Glutamatergic neuron (in vitro differentiated cells): Measurements from ENCODE around the gene MED9. TPM values are rescaled to one million over a fixed set of nuclear protein-coding genes. Genes with fewer than 3 reads are reported as not detected.

Source experiments
- DNase-seq: peaks from one replicate; pipeline ENCODE4 v3.0.0; 2022
- H3K27ac Mint-ChIP-seq: one replicate; pipeline ENCODE4 v1.8.0; 2020; ENCODE audit warnings: mild to moderate bottlenecking, mixed read lengths, inconsistent platforms; ENCODE audit not compliant: unreplicated experiment
- H3K27me3 Mint-ChIP-seq: one replicate; pipeline ENCODE4 v1.8.0; 2020; ENCODE audit warnings: mild to moderate bottlenecking, moderate library complexity, mixed read lengths, inconsistent platforms; ENCODE audit not compliant: unreplicated experiment
- H3K36me3 Mint-ChIP-seq: one replicate; pipeline ENCODE4 v1.8.0; 2020; ENCODE audit warnings: mild to moderate bottlenecking, mixed read lengths, inconsistent platforms; ENCODE audit not compliant: unreplicated experiment
- H3K4me1 Mint-ChIP-seq: one replicate; pipeline ENCODE4 v1.8.0; 2020; ENCODE audit warnings: mild to moderate bottlenecking, low read depth, mixed read lengths, inconsistent platforms; ENCODE audit not compliant: unreplicated experiment
- H3K4me3 Mint-ChIP-seq: one replicate; pipeline ENCODE4 v1.8.0; 2020; ENCODE audit warnings: mild to moderate bottlenecking, mixed read lengths, inconsistent platforms; ENCODE audit not compliant: unreplicated experiment
- H3K9me3 Mint-ChIP-seq: one replicate; pipeline ENCODE4 v1.8.0; 2020; ENCODE audit warnings: mild to moderate bottlenecking, moderate library complexity, mixed read lengths, inconsistent platforms; ENCODE audit not compliant: unreplicated experiment
- total RNA-seq: library from RNA; stranded (reverse); fragmentation: NEBNext Ultra II Directional; extraction: Animal tissue kit (Norgen Biotek cat#: 25700); gene quantifications from one replicate; pipeline ENCODE4 v1.2.1, GENCODE V29; 2021; ENCODE audit not compliant: unreplicated experiment
- TF ChIP-seq, protein P1 (sequence below): fragments of 200-600 bp; sonication (generic); IDR thresholded peaks from one replicate; pipeline ENCODE4 v1.5.0; 2021; ENCODE audit not compliant: partially characterized antibody, unreplicated experiment

Gene MED9
- total RNA-seq, 1 donor from 2014 or later: 23.2 TPM

DNA sequence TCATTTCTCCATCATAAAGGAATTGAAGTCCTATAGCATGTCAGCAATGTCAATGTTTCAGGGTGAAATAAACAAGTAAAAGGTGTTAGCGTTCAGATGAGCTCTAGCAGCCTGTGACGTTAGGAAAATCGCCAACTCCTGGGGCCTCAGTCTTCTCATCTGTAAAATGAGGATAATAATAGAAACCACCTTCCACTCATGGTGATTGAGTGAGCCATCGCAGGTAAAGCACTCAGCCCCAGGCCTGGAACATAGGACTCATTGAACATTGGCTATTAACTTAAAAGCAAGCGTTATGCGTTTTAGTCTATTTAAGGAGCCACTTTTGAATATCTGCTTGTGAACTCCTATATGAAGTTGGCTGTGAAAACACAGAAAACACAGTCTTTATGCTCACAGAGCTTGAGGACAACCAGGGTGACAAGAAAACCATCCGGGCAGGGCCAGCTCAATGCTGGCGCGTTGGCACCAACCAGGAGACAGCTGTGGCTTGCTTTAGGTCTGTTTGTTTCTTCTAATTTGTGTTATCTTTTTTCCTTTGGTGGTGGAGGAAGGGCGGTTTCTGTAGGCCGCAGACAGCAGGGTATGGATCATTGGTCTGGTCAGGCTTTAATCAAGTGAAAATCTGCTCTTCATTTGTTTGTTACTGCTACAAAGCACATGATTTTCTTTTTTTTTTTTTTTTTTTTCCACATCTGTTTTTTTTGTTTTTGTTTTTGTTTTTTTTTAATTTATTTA, 35.7 kb upstream of the MED9 start:
- peak overlapping the region; percentile 95 for H3K27ac Mint-ChIP-seq
- H3K27me3 Mint-ChIP-seq: peaks cover 8% of the 10 kb centered on the region
- peaks cover 7% of the 10 kb centered on the region for H3K9me3 Mint-ChIP-seq
- H3K4me3 Mint-ChIP-seq: no peak overlapping the region
- H3K36me3 Mint-ChIP-seq: no peaks in the 10 kb centered on the region
- TF ChIP-seq, protein P1, sequence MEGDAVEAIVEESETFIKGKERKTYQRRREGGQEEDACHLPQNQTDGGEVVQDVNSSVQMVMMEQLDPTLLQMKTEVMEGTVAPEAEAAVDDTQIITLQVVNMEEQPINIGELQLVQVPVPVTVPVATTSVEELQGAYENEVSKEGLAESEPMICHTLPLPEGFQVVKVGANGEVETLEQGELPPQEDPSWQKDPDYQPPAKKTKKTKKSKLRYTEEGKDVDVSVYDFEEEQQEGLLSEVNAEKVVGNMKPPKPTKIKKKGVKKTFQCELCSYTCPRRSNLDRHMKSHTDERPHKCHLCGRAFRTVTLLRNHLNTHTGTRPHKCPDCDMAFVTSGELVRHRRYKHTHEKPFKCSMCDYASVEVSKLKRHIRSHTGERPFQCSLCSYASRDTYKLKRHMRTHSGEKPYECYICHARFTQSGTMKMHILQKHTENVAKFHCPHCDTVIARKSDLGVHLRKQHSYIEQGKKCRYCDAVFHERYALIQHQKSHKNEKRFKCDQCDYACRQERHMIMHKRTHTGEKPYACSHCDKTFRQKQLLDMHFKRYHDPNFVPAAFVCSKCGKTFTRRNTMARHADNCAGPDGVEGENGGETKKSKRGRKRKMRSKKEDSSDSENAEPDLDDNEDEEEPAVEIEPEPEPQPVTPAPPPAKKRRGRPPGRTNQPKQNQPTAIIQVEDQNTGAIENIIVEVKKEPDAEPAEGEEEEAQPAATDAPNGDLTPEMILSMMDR: no peak
- DNase-seq: no peak
- H3K4me1 Mint-ChIP-seq: peaks cover 14% of the 10 kb centered on the region

DNA sequence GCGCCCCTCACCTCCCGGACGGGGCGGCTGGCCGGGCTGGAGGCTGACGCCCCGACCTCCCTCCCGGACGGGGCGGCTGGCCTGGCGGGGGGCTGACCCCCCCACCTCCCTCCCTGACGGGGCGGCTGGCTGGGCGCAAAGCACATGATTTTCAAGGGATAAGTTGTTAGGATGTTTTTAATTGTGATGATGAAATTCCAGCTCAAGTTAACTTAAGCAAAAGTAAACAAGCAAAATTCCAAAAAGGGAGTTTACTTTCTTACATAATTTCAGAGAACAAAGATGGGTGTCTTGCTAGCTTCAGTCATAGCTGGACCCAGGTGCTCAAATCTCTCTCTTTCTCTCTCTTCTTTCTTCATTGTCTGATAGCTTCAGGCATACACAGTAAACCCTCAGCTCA, 33.6 kb upstream of the MED9 start:
- peaks cover 22% of the 10 kb centered on the region for H3K4me1 Mint-ChIP-seq
- TF ChIP-seq, protein P1: no peak
- H3K27me3 Mint-ChIP-seq: peaks cover 9% of the 10 kb centered on the region
- H3K36me3 Mint-ChIP-seq: peaks cover 5% of the 10 kb centered on the region
- no peak overlapping the region for H3K4me3 Mint-ChIP-seq
- DNase-seq: no peak
- H3K27ac Mint-ChIP-seq: peak overlapping the region; percentile 77
- peaks cover 9% of the 10 kb centered on the region for H3K9me3 Mint-ChIP-seq

DNA sequence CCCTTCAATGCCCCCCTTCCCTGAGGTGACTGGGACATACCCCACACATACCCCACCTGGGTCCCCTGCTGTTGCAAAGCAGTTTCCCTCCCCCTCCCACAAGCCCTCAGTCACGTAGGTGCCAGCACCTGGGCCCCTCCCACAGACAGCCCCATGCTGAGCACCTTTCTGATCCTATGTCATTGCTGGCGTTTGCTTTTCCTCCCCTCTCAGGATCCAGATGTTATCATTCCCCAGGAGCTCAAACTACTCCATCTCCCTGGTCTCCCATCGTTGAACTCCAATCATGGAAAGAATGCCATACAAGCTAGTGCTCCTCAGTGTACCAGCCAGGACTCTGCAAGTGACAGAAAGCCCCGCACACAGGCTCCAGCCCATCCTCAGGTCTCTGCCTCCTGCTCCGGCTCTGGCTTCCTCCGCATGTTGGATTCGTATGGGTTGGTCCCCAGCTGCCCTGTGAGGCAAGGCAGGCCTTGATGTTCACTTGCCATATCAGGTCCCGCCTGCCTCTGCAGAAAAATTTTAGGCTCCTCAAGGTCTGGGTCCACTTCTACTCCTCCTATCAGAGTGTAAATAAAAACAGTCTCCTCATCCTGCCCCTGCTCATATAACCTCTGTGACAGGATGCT, 31.4 kb upstream of the MED9 start:
- TF ChIP-seq, protein P1: no peak
- Mint-ChIP-seq H3K9me3 (peaks cover 11% of the 10 kb centered on the region), H3K36me3 (peaks cover 5% of the 10 kb centered on the region), H3K27me3 (peaks cover 7% of the 10 kb centered on the region), H3K4me3 (no peak overlapping the region), H3K27ac (no peak overlapping the region), H3K4me1 (peaks cover 21% of the 10 kb centered on the region)
- DNase-seq: no peak

DNA sequence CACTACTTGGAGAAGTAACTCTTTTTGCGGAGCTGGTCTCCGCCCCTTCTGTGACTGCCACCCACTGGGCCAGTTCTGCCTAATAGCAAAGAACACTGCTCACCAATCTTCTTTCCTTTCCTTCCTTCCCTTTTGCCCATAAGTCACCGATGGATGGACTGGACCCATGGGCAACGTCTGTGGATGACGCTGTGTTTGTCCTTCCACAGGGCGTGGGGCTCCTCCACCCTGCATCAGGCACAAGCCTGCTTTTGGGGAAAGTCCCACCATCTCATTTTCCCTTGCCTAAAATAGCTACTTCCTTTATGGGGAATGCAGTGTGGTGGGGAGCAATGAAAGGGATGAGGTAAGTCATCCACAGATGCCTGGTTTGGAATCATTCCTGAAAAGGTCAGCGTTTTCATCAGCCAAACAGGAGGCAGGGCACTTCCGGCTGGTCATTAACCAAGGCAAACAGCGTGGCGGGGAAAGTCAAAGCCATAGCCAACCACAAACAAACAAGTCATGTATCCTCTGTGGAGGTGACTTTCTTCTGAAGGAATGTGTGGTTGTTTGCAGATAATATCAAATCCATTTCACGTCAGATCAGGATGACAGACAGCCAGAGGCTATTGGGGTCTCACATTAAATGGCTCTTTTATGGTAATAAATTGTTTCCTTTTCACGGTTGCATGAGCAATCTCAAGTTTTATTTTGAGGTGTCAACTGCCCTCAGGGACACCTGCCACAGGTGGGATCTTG, 30.7 kb upstream of the MED9 start:
- H3K27ac Mint-ChIP-seq: no peak overlapping the region

More for the DNA sequence above, 30.7 kb upstream of the MED9 start:
- Mint-ChIP-seq H3K27me3 (peaks cover 7% of the 10 kb centered on the region), H3K4me1 (peaks cover 26% of the 10 kb centered on the region), H3K36me3 (peaks cover 5% of the 10 kb centered on the region), H3K4me3 (no peak overlapping the region), H3K9me3 (peaks cover 11% of the 10 kb centered on the region)
- DNase-seq: no peak
- TF ChIP-seq, protein P1: no peak
